Measurements from ENCODE around the gene PARD3B. TPM values are rescaled to one million over a fixed set of nuclear protein-coding genes. Genes with fewer than 3 reads are reported as not detected.

The PARD3B gene
- polyA plus RNA-seq, 6 donors from 2014 or later, result not detected

DNA sequence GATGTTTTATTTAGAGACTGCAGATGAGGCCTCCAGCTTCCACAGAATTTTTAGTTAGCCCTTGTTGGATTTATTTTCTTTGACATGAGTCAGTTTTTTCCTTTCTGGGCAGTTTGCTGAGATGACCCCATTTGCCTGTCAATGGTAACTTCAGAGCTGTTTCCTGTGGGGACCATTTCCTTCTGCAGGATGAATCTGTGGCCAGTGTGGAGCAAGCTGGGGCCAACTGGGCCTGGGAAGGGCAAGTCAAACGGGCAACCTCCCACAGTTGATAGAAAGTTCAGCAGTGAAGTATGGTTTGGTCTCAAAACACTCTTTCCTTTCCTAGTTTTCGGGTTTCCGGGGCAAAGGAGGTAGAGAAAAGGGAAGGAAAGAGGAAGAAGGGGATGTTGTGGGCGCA is 845.6 kb downstream of the PARD3B start:
- no peak for DNase-seq
- no peak for ATAC-seq (ENCODE audit: low read depth in 2 of 2)
- no peaks in the 10 kb centered on the region for H3K4me1 Mint-ChIP-seq
- no peak overlapping the region for H3K4me3 Mint-ChIP-seq
- peaks cover 0 to 6% (median 4%) of the 10 kb centered on the region in 3 donors for H3K27me3 Mint-ChIP-seq
- H3K9me3 Mint-ChIP-seq, result peaks cover 0 to 2% (median 0%) of the 10 kb centered on the region in 7 donors
- H3K36me3 Mint-ChIP-seq, result no peaks in the 10 kb centered on the region
- no peak overlapping the region for H3K27ac Mint-ChIP-seq

DNA sequence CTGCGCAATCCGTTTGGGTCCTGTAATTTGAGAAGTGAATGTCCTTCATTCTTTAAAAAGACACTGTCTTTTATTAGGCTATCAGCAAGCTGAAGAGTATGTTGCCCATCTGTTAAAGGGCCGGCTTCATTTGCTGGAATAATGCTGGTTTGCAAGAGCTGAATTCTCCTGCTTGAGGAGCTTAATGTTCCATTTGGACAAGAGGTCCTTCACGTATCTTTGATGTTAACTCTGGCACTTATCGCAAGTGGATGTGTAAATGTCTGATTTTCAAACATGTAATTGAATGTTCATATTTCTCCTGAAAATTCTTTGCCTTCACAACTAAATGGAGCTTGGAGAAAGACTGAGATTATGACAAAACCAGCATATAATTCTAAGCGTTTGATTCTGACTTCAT is 856.2 kb downstream of the PARD3B start:
- ATAC-seq (ENCODE audit: low read depth in 2 of 2), result no peak
- Mint-ChIP-seq H3K36me3 (no peaks in the 10 kb centered on the region), H3K4me1 (no peaks in the 10 kb centered on the region), H3K27me3 (no peaks in the 10 kb centered on the region), H3K4me3 (no peak overlapping the region), H3K27ac (no peak overlapping the region), H3K9me3 (peaks cover 0 to 3% (median 0%) of the 10 kb centered on the region in 7 donors)
- DNase-seq, result no peak

DNA sequence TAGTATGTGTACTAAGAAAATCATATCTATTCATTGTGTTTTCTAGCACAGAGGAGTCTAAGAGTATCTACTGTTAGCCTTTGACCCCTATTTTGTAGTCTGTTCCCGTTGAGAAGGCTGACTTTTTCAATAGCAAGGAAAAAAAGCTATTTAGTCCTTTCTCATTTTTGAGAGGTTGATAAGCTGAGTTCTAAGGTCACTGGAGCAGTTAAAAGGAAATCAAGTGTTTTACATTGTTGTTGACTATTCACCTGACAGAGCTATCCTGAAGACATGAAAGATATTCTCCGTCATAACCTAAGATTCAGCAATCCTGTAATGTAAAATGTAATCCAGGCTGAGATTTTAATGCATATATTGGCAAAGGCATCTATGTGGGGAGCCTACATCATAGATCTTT is 856.7 kb downstream of the PARD3B start:
- H3K36me3 Mint-ChIP-seq, result no peaks in the 10 kb centered on the region

DNA sequence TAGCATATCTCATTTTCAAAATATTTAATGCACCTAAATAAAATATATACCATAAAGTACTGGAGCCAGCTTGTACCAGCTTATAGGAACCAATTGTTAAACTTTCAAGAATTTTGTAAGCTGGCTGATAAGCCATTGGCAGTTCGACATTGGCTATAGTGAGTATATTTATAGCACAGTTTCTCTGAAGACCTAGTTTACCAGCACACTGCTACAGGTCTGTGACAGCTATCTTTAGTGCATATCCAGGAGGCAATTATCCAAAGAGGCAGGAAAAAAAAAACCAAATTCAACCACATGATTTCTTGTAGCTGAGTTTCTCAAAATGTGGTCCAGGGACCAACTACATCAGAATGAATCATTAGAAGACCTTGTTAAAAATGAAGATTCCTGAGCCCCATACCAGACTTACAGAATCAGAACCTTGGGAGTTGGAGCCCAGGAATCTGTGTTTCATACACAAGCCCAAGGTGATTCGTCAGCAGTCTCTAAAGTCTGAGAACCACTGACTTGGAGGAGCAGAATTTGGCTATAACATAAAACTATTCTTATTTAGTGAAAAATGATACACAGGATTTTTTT is 858.1 kb downstream of the PARD3B start:
- Mint-ChIP-seq H3K36me3 (no peaks in the 10 kb centered on the region), H3K27me3 (no peaks in the 10 kb centered on the region), H3K9me3 (peaks cover 0 to 3% (median 0%) of the 10 kb centered on the region in 7 donors), H3K4me3 (no peak overlapping the region), H3K4me1 (no peaks in the 10 kb centered on the region), H3K27ac (no peak overlapping the region)
- no peak for ATAC-seq (ENCODE audit: low read depth in 2 of 2)
- no peak for DNase-seq

More for the DNA sequence above, 856.7 kb downstream of the PARD3B start:
- ATAC-seq (ENCODE audit: low read depth in 2 of 2), result no peak
- Mint-ChIP-seq H3K4me3 (no peak overlapping the region), H3K27ac (no peak overlapping the region), H3K9me3 (peaks cover 0 to 3% (median 0%) of the 10 kb centered on the region in 7 donors), H3K27me3 (no peaks in the 10 kb centered on the region), H3K4me1 (no peaks in the 10 kb centered on the region)
- DNase-seq, result no peak

DNA sequence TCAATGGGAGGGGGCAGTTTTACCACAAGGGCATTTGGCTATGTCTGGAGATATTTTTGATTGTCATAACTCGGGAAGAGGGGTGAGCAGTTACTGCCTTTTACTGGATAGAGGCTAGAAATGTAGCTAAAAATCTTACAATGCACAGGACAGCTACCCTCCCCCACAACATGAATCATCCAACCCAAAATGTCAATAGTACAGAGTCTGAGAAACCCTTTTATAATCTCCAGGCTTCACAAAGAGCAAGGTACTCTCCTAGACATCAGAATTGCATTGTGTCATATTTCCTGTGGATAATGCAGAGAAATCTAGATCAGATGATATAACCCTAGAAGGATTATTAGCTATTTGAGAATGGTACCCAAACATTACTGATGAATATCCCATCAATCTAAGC is 859.9 kb downstream of the PARD3B start:
- no peak overlapping the region for H3K27ac Mint-ChIP-seq
- H3K36me3 Mint-ChIP-seq, result no peaks in the 10 kb centered on the region
- H3K27me3 Mint-ChIP-seq, result no peaks in the 10 kb centered on the region
- H3K4me1 Mint-ChIP-seq, result no peaks in the 10 kb centered on the region
- ATAC-seq (ENCODE audit: low read depth in 2 of 2), result no peak
- DNase-seq, result no peak
- peaks cover 0 to 3% (median 0%) of the 10 kb centered on the region in 7 donors for H3K9me3 Mint-ChIP-seq
- no peak overlapping the region for H3K4me3 Mint-ChIP-seq

DNA sequence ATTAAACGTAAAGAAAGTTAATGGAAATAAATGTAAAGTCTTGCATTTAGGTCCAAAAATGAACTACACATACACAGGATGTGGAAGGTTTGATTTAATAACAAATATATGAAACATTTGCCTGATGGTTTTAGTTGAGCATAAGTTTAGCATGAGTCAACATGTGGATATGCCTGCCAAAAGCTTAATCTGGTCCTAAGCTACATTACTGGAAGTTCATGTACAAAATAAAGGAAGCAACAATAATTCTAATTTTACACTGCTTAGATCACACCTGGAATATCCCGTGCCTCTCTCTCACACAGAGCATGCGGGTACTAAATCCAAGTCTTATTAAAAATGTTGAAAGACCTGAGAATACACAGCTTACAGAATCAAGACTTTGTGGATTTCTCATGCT is 860.5 kb downstream of the PARD3B start:
- H3K27ac Mint-ChIP-seq, result no peak overlapping the region
- no peaks in the 10 kb centered on the region for H3K27me3 Mint-ChIP-seq
- DNase-seq, result no peak
- H3K4me3 Mint-ChIP-seq, result no peak overlapping the region
- H3K9me3 Mint-ChIP-seq, result peaks cover 0 to 3% (median 0%) of the 10 kb centered on the region in 7 donors
- ATAC-seq (ENCODE audit: low read depth in 2 of 2), result no peak
- no peaks in the 10 kb centered on the region for H3K4me1 Mint-ChIP-seq
- H3K36me3 Mint-ChIP-seq, result no peaks in the 10 kb centered on the region

DNA sequence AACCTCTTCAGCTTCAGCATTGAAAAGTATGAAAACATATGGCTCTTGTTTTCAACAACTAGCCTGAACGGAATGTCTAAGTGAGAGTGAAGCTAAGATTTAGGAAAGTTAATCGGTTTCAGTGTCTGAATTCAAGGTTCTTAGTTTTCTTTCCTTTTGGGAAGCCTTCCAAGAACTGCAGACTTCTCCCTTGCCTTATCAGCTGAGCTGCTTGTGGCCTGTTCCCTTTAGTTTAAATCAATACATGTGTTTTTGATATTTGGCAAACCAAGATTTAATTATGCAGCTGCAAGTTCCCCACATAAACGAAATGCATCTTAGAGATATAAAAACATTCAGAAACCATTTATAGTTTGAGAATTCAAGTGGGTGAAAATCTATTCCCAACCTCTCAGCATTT is 862.7 kb downstream of the PARD3B start:
- Mint-ChIP-seq H3K4me3 (no peak overlapping the region), H3K36me3 (no peaks in the 10 kb centered on the region), H3K9me3 (peaks cover 0 to 3% (median 0%) of the 10 kb centered on the region in 7 donors), H3K27ac (no peak overlapping the region), H3K4me1 (no peaks in the 10 kb centered on the region), H3K27me3 (no peaks in the 10 kb centered on the region)
- no peak for ATAC-seq (ENCODE audit: low read depth in 2 of 2)
- DNase-seq, result no peak

DNA sequence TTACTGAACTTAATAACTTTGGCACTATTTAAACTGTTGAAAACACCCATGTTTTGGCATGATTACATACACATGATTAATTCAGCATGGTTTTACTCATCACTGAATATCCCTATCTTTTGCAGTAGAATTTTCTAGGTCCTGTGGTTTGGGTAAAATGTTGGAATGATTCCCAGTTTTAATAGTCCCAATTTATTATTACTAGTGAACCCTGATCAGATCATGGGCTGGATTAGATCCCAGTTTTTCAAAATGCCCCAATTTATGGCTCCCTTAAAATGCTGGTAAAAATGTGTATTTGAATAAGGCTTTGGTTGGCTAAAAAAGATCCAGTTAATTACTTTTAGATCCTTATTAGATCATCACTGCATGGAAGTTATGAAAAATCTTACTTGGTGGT is 863.4 kb downstream of the PARD3B start:
- no peak overlapping the region for H3K4me3 Mint-ChIP-seq
- no peak overlapping the region for H3K27ac Mint-ChIP-seq
- peaks cover 0 to 3% (median 0%) of the 10 kb centered on the region in 7 donors for H3K9me3 Mint-ChIP-seq
- H3K4me1 Mint-ChIP-seq, result no peaks in the 10 kb centered on the region
- H3K36me3 Mint-ChIP-seq, result no peaks in the 10 kb centered on the region
- no peak for DNase-seq
- ATAC-seq (ENCODE audit: low read depth in 2 of 2), result no peak
- no peaks in the 10 kb centered on the region for H3K27me3 Mint-ChIP-seq

DNA sequence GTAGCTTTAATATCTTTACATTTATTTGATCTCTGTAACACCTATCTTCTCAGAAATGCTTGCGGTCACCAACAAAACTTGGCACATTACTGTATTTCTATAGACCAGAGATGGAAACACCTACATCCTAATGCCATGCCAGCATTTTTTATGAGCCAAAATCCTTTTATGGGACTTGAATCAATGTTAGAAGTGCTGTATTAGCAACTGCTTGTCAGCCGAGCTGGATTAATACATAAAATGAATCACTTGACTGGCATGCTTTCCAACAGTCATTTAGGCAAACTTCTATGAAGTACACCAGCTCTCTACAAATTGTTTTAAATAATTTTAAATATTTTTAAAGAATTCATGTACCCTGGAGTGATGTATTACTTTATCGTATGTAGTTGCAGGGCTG is 864.1 kb downstream of the PARD3B start:
- no peak overlapping the region for H3K4me3 Mint-ChIP-seq
- peaks cover 0 to 3% (median 0%) of the 10 kb centered on the region in 7 donors for H3K9me3 Mint-ChIP-seq
- no peaks in the 10 kb centered on the region for H3K27me3 Mint-ChIP-seq
- no peak for ATAC-seq (ENCODE audit: low read depth in 2 of 2)
- no peak for DNase-seq
- H3K27ac Mint-ChIP-seq, result no peak overlapping the region
- H3K36me3 Mint-ChIP-seq, result no peaks in the 10 kb centered on the region
- H3K4me1 Mint-ChIP-seq, result no peaks in the 10 kb centered on the region

DNA sequence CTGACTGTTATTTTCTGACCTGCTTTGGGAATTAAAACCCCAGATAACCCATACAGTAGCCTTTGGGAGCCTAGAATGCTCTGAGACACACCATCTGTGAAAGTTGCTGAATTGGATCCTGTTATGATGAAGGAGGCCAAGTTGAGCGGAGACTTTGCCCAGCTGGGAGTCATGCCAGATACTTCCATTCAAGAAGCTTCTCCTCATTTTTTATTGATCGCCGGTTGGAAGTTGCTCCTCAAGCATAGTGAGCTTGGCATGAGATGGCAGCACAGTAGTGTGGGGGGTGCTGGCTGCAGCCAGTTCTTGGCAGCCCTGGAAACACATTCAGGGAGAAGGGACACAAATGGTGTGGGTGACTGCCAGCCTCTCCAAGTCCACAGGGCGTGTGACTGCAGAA is 866.3 kb downstream of the PARD3B start:
- Mint-ChIP-seq H3K36me3 (no peaks in the 10 kb centered on the region), H3K4me1 (no peaks in the 10 kb centered on the region), H3K4me3 (peak overlapping the region in 1 of 8 donors; percentile 2), H3K27ac (no peak overlapping the region), H3K9me3 (no peaks in the 10 kb centered on the region), H3K27me3 (no peaks in the 10 kb centered on the region)
- DNase-seq (no peak), ATAC-seq (ENCODE audit: low read depth in 2 of 2) (no peak)

DNA sequence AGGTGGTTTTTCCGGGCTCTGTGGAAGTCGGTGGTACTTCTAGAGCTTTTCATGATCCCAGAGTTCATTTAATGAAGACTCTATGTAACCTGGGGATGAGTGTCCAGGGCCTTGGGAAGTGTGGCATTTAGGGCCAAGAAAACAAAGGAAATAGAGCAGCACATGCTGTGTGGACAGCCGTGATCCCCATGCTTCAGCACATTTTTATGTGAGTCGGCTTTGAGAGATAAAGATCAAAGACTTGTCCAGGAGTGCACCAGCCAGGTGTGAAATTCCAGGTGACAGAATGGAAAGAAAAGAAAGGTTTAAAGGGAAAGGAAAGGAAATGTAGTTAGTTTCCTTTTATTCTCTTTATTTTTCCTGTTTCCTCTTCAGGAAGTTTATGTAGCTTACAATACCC is 879.1 kb downstream of the PARD3B start:
- no peak for DNase-seq
- ATAC-seq (ENCODE audit: low read depth in 2 of 2), result no peak
- no peak overlapping the region for H3K4me3 Mint-ChIP-seq
- no peak overlapping the region for H3K27ac Mint-ChIP-seq
- H3K36me3 Mint-ChIP-seq, result no peaks in the 10 kb centered on the region
- H3K4me1 Mint-ChIP-seq, result no peaks in the 10 kb centered on the region
- peaks cover 0 to 4% (median 0%) of the 10 kb centered on the region in 7 donors for H3K9me3 Mint-ChIP-seq
- no peaks in the 10 kb centered on the region for H3K27me3 Mint-ChIP-seq

DNA sequence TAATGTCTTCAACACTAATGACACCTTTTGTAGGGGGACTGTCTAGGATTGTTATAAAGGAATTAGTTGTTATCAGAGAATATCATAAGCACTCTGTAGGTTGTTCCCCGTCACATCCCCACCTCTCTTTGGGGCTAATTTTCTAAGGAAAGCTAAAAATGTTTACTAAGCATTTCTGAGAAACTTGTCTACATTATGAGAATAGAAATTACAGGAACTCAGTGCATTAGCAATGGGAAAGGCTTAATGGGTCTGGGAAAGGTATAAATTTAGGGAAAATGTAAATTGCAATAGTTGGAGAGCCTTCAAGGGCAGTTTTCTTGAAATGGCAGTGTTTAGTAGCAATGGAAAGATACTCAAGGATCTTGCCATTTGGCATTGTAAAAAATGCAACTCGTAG is 879.8 kb downstream of the PARD3B start:
- ATAC-seq (ENCODE audit: low read depth in 2 of 2), result no peak
- H3K36me3 Mint-ChIP-seq, result no peaks in the 10 kb centered on the region
- H3K4me3 Mint-ChIP-seq, result no peak overlapping the region
- DNase-seq, result no peak
- H3K9me3 Mint-ChIP-seq, result peaks cover 0 to 4% (median 0%) of the 10 kb centered on the region in 7 donors
- H3K4me1 Mint-ChIP-seq, result no peaks in the 10 kb centered on the region
- no peak overlapping the region for H3K27ac Mint-ChIP-seq
- H3K27me3 Mint-ChIP-seq, result no peaks in the 10 kb centered on the region

DNA sequence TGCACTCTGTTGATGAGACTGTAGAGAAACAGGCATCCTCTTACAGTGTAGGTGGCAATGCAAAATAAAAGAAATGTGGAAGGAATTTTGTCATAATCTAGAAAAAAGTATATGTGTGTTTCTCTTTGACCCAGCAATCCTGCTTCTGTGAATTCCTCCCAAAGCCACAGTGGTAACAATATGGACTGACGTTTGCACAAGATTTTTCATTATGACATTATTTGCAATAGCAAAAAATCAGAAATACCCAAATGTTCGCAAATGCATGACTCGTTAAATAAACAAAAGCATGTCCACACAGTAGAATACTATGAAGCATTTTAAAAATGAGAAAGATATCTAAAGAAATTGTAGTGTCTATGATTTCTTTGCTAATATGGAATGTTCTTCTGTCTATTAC is 881.8 kb downstream of the PARD3B start:
- Mint-ChIP-seq H3K4me1 (no peaks in the 10 kb centered on the region), H3K27ac (no peak overlapping the region), H3K4me3 (no peak overlapping the region), H3K27me3 (no peaks in the 10 kb centered on the region), H3K36me3 (no peaks in the 10 kb centered on the region), H3K9me3 (peaks cover 0 to 2% (median 0%) of the 10 kb centered on the region in 7 donors)
- ATAC-seq (ENCODE audit: low read depth in 2 of 2), result no peak
- DNase-seq, result no peak

DNA sequence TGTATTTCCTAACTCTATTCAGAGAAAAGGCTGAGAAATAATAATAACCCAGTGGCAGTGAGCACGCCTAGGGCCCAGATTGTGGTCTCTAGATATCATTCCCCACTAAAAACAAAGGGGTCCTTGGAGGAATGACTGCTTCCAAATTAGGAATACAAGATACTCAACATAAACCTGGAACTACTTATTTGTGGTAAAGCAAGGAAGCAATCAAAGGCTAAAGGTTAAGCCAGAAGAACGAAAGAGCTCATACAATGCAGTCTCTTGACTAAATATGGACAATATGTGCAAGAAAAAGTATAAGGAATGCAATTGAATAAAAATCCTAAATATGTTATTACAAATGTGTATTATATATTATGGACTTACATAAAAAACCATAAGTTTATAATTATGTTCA is 883.5 kb downstream of the PARD3B start:
- Mint-ChIP-seq H3K4me3 (no peak overlapping the region), H3K36me3 (no peaks in the 10 kb centered on the region), H3K4me1 (no peaks in the 10 kb centered on the region), H3K27ac (no peak overlapping the region), H3K27me3 (no peaks in the 10 kb centered on the region), H3K9me3 (no peaks in the 10 kb centered on the region)
- DNase-seq (no peak), ATAC-seq (ENCODE audit: low read depth in 2 of 2) (no peak)

DNA sequence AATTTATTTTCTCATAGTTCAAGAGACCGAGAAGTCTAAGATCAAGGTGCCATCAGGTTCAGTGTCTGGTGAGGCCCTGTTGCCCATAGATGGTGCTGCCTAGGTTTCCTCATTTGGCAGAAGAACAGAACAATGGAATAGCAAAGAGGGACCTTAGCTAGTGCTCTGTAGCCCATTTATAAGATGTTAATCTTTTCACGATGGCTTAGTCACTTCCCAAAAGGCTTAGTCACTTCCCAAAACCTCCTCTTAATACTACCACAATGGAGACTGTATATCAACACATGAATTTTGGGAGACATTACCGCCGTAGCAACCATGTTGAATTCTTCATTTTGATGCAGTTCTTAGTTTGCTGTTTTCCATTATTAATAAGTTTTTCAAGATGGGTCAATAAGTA is 890.7 kb downstream of the PARD3B start:
- no peaks in the 10 kb centered on the region for H3K27me3 Mint-ChIP-seq
- H3K4me3 Mint-ChIP-seq, result no peak overlapping the region
- no peak for ATAC-seq (ENCODE audit: low read depth in 2 of 2)
- H3K9me3 Mint-ChIP-seq, result peaks cover 0 to 8% (median under 1%) of the 10 kb centered on the region in 7 donors
- no peak for DNase-seq
- no peaks in the 10 kb centered on the region for H3K4me1 Mint-ChIP-seq
- H3K36me3 Mint-ChIP-seq, result no peaks in the 10 kb centered on the region
- no peak overlapping the region for H3K27ac Mint-ChIP-seq
